GM12878 (cell line): Measurements from ENCODE around the gene IBSP.

ENCODE experiments used
- POLR2A ChIP-seq: IDR thresholded peaks from 2 replicates; pipeline ENCODE4 v1.6.1; 2011; ENCODE audit warnings: low read depth, mild to moderate bottlenecking, low read length
- TF ChIP-seq, protein P1 (sequence below), 3 experiments: IDR thresholded peaks in 2 of 3; conservative IDR thresholded peaks in 1 of 3; 2 replicates each; pipeline ENCODE4 v1.5.1; 2011; ENCODE audit warnings: low read depth in 3 of 3, low read length in 3 of 3, mild to moderate bottlenecking in 3 of 3, control low read depth in 2 of 3, moderate library complexity in 2 of 3, inconsistent platforms in 1 of 3, mixed read lengths in 1 of 3; ENCODE audit not compliant: control insufficient read depth in 2 of 3, insufficient read depth in 1 of 3; ENCODE audit errors: extremely low read depth in 1 of 3

DNA sequence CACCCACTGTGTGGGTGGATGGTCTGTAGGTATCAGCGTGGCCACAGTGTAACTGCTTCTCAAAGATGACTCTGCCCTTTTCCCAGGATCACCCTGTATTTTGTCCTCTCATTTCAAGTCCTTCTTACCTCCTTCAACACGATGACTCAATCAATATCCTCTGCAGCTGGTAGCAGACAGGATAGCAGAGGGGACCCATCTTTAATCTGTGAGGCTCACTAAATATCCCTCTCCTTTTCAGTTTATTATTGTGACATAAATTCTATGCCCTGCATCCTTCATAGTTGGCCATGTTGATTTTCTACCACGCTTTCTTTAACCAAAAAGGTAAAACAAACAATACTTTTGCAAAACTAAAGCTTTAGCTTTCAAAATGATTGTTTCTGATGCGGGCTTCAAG, 23.8 kb downstream of the IBSP start:
- TF ChIP-seq POLR2A, result no peak
- TF ChIP-seq, protein P1, sequence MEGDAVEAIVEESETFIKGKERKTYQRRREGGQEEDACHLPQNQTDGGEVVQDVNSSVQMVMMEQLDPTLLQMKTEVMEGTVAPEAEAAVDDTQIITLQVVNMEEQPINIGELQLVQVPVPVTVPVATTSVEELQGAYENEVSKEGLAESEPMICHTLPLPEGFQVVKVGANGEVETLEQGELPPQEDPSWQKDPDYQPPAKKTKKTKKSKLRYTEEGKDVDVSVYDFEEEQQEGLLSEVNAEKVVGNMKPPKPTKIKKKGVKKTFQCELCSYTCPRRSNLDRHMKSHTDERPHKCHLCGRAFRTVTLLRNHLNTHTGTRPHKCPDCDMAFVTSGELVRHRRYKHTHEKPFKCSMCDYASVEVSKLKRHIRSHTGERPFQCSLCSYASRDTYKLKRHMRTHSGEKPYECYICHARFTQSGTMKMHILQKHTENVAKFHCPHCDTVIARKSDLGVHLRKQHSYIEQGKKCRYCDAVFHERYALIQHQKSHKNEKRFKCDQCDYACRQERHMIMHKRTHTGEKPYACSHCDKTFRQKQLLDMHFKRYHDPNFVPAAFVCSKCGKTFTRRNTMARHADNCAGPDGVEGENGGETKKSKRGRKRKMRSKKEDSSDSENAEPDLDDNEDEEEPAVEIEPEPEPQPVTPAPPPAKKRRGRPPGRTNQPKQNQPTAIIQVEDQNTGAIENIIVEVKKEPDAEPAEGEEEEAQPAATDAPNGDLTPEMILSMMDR (IDR thresholded peaks at IDR 0.05 in 2 of 3, conservative IDR thresholded peaks at IDR 0.05 in 1 of 3; ENCODE audit: control insufficient read depth in 2 of 3, extremely low read depth in 1 of 3, insufficient read depth in 1 of 3, low read depth in 3 of 3, low read length in 3 of 3), result no peak
